GM12892 (cell line): ENCODE data around the gene TBCEL.

ENCODE experiments used
- POLR2A ChIP-seq: IDR thresholded peaks from 2 replicates; pipeline ENCODE4 v1.6.1; 2011; ENCODE audit warnings: low read depth, low read length, control low read depth
- POLR2AphosphoS5 ChIP-seq: IDR thresholded peaks from 2 replicates; pipeline ENCODE4 v1.6.1; 2011; ENCODE audit warnings: low read depth, low read length, control low read depth
- TAF1 ChIP-seq: IDR thresholded peaks from 2 replicates; pipeline ENCODE4 v1.6.1; 2011; ENCODE audit warnings: low read depth, mild to moderate bottlenecking, control low read depth, low read length, borderline replicate concordance

DNA sequence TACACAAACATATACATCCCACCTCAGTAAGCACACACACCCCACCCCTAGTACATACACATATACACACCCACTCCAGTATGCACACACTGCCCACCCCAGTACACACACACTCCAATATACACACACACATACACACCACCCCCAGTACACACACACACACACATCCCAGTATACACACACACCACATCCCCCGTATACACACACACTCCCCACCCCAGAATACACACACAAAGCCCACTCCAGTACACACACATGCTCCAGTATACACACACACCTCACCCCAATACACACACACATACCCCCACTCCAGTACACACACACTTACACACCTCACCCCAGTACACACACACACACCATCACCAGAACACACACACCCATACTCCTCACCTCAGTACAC lies 84.5 kb downstream of the TBCEL start:
- TF ChIP-seq POLR2A (no peak), POLR2AphosphoS5 (no peak), TAF1 (no peak)
